HEK293T (cell line): ENCODE results near the gene RHOBTB3.

ENCODE experiments used
- CTCF ChIA-PET: fragments of 350-600 bp; formaldehyde crosslinking; extraction: SDS; loops from one replicate; lab custom pipeline; 2021; ENCODE audit warnings: antibody characterized with exemption, inconsistent platforms; lab: Yijun Ruan, JAX
- POLR2A ChIA-PET: fragments of 350-600 bp; formaldehyde crosslinking; extraction: SDS; loops from one replicate; lab custom pipeline; 2020; ENCODE audit warnings: antibody characterized with exemption, inconsistent platforms; lab: Yijun Ruan, JAX
- DNase-seq: peaks from one replicate; pipeline ENCODE4 v3.0.0; 2012; ENCODE audit warnings: mixed read lengths; ENCODE audit errors: extremely low spot score
- ARNT ChIP-seq: fragments of 450-650 bp; IDR thresholded peaks from 2 replicates; pipeline ENCODE4 v1.6.1; 2017; ENCODE audit warnings: mild to moderate bottlenecking
- BHLHE40 ChIP-seq: fragments of 450-650 bp; IDR thresholded peaks from 2 replicates; pipeline ENCODE4 v1.6.1; 2016; ENCODE audit warnings: mild to moderate bottlenecking, moderate library complexity, borderline replicate concordance
- CTBP1 ChIP-seq: fragments of 450-650 bp; IDR thresholded peaks from 2 replicates; pipeline ENCODE4 v1.6.1; 2016; ENCODE audit warnings: borderline replicate concordance
- ELF4 ChIP-seq: fragments of 450-650 bp; IDR thresholded peaks from 2 replicates; pipeline ENCODE4 v1.6.1; 2017; ENCODE audit warnings: antibody characterized with exemption
- FOXA1 ChIP-seq: fragments of 450-650 bp; IDR thresholded peaks from 2 replicates; pipeline ENCODE4 v1.6.1; 2016; ENCODE audit warnings: mild to moderate bottlenecking
- FOXK2 ChIP-seq: fragments of 450-650 bp; IDR thresholded peaks from 2 replicates; pipeline ENCODE4 v1.6.1; 2016; ENCODE audit warnings: mild to moderate bottlenecking
- FOXM1 ChIP-seq: fragments of 450-650 bp; IDR thresholded peaks from 2 replicates; pipeline ENCODE4 v1.6.1; 2017; ENCODE audit warnings: mild to moderate bottlenecking, borderline replicate concordance
- HDGF ChIP-seq: fragments of 450-650 bp; IDR thresholded peaks from 2 replicates; pipeline ENCODE4 v1.6.1; 2017; ENCODE audit warnings: antibody characterized with exemption, borderline replicate concordance
- L3MBTL2 ChIP-seq: fragments of 450-650 bp; conservative IDR thresholded peaks from 2 replicates; pipeline ENCODE4 v1.6.1; 2016; ENCODE audit warnings: mild to moderate bottlenecking
- LEF1 ChIP-seq: fragments of 450-650 bp; IDR thresholded peaks from 2 replicates; pipeline ENCODE4 v1.6.1; 2017; ENCODE audit warnings: mild to moderate bottlenecking, borderline replicate concordance
- NFRKB ChIP-seq: fragments of 450-650 bp; IDR thresholded peaks from 2 replicates; pipeline ENCODE4 v1.6.1; 2016; ENCODE audit warnings: mild to moderate bottlenecking, moderate library complexity
- PKNOX1 ChIP-seq: fragments of 450-650 bp; IDR thresholded peaks from 2 replicates; pipeline ENCODE4 v1.6.1; 2016
- SP1 ChIP-seq: fragments of 450-650 bp; IDR thresholded peaks from 2 replicates; pipeline ENCODE4 v1.6.1; 2017
- SUZ12 ChIP-seq: fragments of 450-650 bp; IDR thresholded peaks from 2 replicates; pipeline ENCODE4 v1.6.1; 2016; ENCODE audit warnings: mild to moderate bottlenecking
- TARDBP ChIP-seq: fragments of 450-650 bp; IDR thresholded peaks from 2 replicates; pipeline ENCODE4 v1.6.1; 2016
- ZNF384 ChIP-seq: fragments of 450-650 bp; IDR thresholded peaks from 2 replicates; pipeline ENCODE4 v1.6.1; 2016

The RHOBTB3 gene, protein sequence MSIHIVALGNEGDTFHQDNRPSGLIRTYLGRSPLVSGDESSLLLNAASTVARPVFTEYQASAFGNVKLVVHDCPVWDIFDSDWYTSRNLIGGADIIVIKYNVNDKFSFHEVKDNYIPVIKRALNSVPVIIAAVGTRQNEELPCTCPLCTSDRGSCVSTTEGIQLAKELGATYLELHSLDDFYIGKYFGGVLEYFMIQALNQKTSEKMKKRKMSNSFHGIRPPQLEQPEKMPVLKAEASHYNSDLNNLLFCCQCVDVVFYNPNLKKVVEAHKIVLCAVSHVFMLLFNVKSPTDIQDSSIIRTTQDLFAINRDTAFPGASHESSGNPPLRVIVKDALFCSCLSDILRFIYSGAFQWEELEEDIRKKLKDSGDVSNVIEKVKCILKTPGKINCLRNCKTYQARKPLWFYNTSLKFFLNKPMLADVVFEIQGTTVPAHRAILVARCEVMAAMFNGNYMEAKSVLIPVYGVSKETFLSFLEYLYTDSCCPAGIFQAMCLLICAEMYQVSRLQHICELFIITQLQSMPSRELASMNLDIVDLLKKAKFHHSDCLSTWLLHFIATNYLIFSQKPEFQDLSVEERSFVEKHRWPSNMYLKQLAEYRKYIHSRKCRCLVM

GRCh38 chr5:95730730-95731570 is at the start of gene RHOBTB3:
RHOBTB3 (plus strand) TSS chr5:95731336; CDS start chr5:95731683, 347 bp downstream.
- peak; percentile 64 for DNase-seq
- TF ChIP-seq TARDBP (no peak), ARNT (no peak), L3MBTL2 (0 out of 2 replicates have a peak, but pooled peaks have one; percentile 35), SUZ12 (no peak), FOXM1 (no peak; the same call in 1 of the 2 replicates), LEF1 (peak; percentile 8; the same call in 1 of the 2 replicates), ELF4 (no peak), SP1 (no peak), NFRKB (no peak), FOXK2 (peak; percentile 62; the same call in 1 of the 2 replicates)
- ChIA-PET CTCF (interaction anchor here (0.6 to 1.4 kb wide), 5 partner anchors 8 to 84 kb away, joined by 3 read pairs; partner anchors contain the start of gene RFESD), POLR2A (interaction anchor here (0.7 to 2.9 kb wide), 24 partner anchors 9 to 104 kb away, joined by 3 to 46 read pairs (median 5); partner anchors contain the start of genes GLRX and RFESD)

DNA sequence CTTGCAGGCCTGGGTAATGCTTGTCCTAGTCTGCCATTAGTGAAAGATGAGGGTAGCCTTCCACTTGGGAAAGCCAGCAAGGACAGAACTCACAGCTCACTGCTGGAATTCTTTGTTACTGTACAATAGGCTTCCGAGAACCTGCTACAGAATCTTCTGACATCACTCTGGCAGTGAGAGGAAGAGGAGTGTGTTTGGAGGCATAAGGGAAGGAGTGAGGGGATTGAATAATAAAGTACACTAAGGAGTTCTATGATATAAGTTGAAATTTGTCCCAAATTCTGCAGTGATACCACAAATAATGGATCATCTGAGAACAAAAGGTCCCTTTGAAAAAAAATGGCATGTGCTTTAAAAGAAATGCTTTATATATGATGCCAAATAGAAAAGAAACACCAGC is 48.2 kb upstream of the RHOBTB3 start, which contains the start of gene SPATA9:
SPATA9 (minus strand) TSS at position 101 of the 400 bp plus-strand sequence. CDS start 137 bp downstream, outside the sequence.
- no peak for DNase-seq
- ChIA-PET CTCF (interaction anchor here (0.6 to 0.7 kb wide), 3 partner anchors 11 to 26 kb away, joined by 3 read pairs; no protein-coding TSS in a partner anchor), POLR2A (no interaction called here)
- TF ChIP-seq L3MBTL2 (no peak), FOXM1 (no peak), ZNF384 (no peak), PKNOX1 (no peak), TARDBP (no peak), CTBP1 (no peak), ELF4 (no peak), LEF1 (no peak), FOXK2 (no peak)

DNA sequence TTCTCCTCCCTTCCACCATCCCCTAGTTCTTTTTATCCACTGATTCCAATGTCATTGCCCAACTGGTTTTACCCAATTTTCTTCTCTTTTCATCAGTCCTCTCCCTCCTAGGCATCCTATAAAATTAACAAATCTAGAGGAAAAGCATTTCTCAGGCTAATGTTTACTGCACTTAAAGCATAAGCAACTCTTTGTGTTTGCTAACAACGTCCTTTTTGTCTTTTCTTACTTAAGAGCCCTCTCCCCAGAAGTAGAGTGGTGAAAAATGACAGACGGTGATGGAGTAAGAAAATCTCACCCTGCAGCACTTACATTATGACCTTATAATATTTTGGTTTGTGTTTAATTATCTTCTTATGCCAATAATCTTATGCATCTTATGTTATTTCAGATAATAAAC is 46.8 kb upstream of the RHOBTB3 start:
- DNase-seq, result no peak
- TF ChIP-seq SP1, result no peak
- TF ChIP-seq ARNT, result no peak
- no peak for TF ChIP-seq TARDBP
- TF ChIP-seq ZNF384, result no peak
- no peak for TF ChIP-seq SUZ12
- TF ChIP-seq FOXM1, result no peak
- TF ChIP-seq ELF4, result no peak
- TF ChIP-seq CTBP1, result no peak
- no peak for TF ChIP-seq PKNOX1
- no peak for TF ChIP-seq HDGF
- no peak for TF ChIP-seq FOXA1
- no peak for TF ChIP-seq BHLHE40
- no peak for TF ChIP-seq NFRKB
- no peak for TF ChIP-seq L3MBTL2
- TF ChIP-seq FOXK2, result no peak
- ChIA-PET POLR2A (no interaction called here), CTCF (no interaction called here)

DNA sequence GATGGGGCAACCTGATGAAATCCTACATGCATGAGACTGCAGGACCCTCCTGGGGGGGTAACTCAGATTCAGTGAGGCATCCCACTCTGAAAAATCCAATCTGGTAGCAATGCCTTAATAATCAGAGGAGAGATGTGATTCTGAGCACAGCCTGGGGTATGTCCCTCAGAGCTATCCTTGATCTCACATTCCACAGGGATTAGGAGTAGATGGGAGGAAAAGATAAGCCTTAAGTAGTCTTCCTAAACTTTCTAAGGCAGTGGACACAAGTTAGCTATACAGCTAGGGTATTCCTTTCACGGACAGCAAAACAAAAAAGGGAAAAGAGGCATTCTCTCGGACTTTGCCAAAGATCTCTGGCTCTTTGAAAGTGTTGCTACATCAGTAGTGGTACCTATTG is 44.5 kb upstream of the RHOBTB3 start:
- CTCF ChIA-PET, result no interaction called here
- no peak for DNase-seq
- POLR2A ChIA-PET, result interaction anchor here (1.0 kb wide), 1 partner anchor 148 kb away, joined by 3 read pairs; no protein-coding TSS in a partner anchor
- TF ChIP-seq PKNOX1 (no peak), TARDBP (no peak), FOXK2 (no peak), CTBP1 (no peak), SUZ12 (no peak), HDGF (no peak), NFRKB (no peak), FOXM1 (no peak), BHLHE40 (no peak), L3MBTL2 (no peak), ELF4 (no peak), LEF1 (no peak), ZNF384 (no peak)

- POLR2A ChIA-PET, result no interaction called here
Measured at GRCh38 chr5:95689680-95690079, 41.5 kb upstream of the RHOBTB3 start.

More at GRCh38 chr5:95689680-95690079, 41.5 kb upstream of the RHOBTB3 start:
- no peak for TF ChIP-seq BHLHE40
- no peak for TF ChIP-seq NFRKB
- no peak for TF ChIP-seq TARDBP
- TF ChIP-seq HDGF, result no peak
- TF ChIP-seq ELF4, result no peak
- TF ChIP-seq FOXM1, result no peak
- no peak for TF ChIP-seq PKNOX1
- TF ChIP-seq FOXK2, result no peak
- no peak for TF ChIP-seq SP1
- no peak for TF ChIP-seq SUZ12
- no peak for TF ChIP-seq L3MBTL2
- TF ChIP-seq FOXA1, result no peak
- TF ChIP-seq ARNT, result no peak
- TF ChIP-seq CTBP1, result no peak
- no peak for TF ChIP-seq LEF1
- no peak for TF ChIP-seq ZNF384
- CTCF ChIA-PET, result no interaction called here
- DNase-seq, result no peak
